Stimulated activated CD8-positive, alpha-beta memory T cell treated with anti-CD3 and anti-CD28 coated beads, Interleukin-15, amount 100 ng/mL, for 48 hours (primary cell): ENCODE results near the gene CIB2.
A peak's percentile ranks its signal among the peaks of the same experiment; 100 is the strongest.

Source experiments
- DNase-seq, 2 donors: peaks; one replicate each; pipeline ENCODE4 v3.0.0-alpha.2; 2020; ENCODE audit warnings: low read depth in 2 of 2

Gene CIB2

GRCh38 chr15:78149068-78149804 is 18.0 kb upstream of the CIB2 start, which contains the start of gene IDH3A:
Gene IDH3A (plus strand): TSS chr15:78149362. CDS start chr15:78149404, 42 bp downstream.
- DNase-seq, result peak; percentile 98 to 99

- no peak for DNase-seq
Observed at GRCh38 chr15:78148392-78149067, 17.3 kb upstream of the CIB2 start.

- no peak for DNase-seq
Observed at GRCh38 chr15:78147566-78147965, 16.3 kb upstream of the CIB2 start.

GRCh38 chr15:78146425-78147154 is 15.3 kb upstream of the CIB2 start:
- no peak for DNase-seq

GRCh38 chr15:78142332-78142731 is 11.1 kb upstream of the CIB2 start:
- DNase-seq, result no peak

GRCh38 chr15:78140292-78140691 is 9.0 kb upstream of the CIB2 start:
- no peak for DNase-seq

- DNase-seq, result no peak
Observed at GRCh38 chr15:78139578-78139977, 8.3 kb upstream of the CIB2 start.

GRCh38 chr15:78133801-78134200 is 2.6 kb upstream of the CIB2 start:
- DNase-seq, result no peak

GRCh38 chr15:78130466-78131294 is 565 bp downstream of the CIB2 start:
- peak in 1 of 2 donors; percentile 21 for DNase-seq

GRCh38 chr15:78129751-78130287 is 1.4 kb downstream of the CIB2 start:
- DNase-seq, result no peak

GRCh38 chr15:78129077-78129750 is 2.0 kb downstream of the CIB2 start:
- DNase-seq, result no peak

GRCh38 chr15:78127882-78128281 is 3.4 kb downstream of the CIB2 start:
- no peak for DNase-seq

GRCh38 chr15:78125267-78125666 is 6.0 kb downstream of the CIB2 start:
- no peak for DNase-seq

GRCh38 chr15:78120523-78120922 is 10.7 kb downstream of the CIB2 start:
- DNase-seq, result no peak

- no peak for DNase-seq
Observed at GRCh38 chr15:78112551-78112950, 18.7 kb downstream of the CIB2 start.

- DNase-seq, result no peak
Observed at GRCh38 chr15:78111788-78112187, 19.5 kb downstream of the CIB2 start.

GRCh38 chr15:78110916-78111475 is 20.2 kb downstream of the CIB2 start:
- DNase-seq, result no peak

- no peak for DNase-seq
Observed at GRCh38 chr15:78110096-78110495, 21.1 kb downstream of the CIB2 start.

- DNase-seq, result no peak
Observed at GRCh38 chr15:78109156-78109555, 22.1 kb downstream of the CIB2 start.

- peak; percentile 69 to 74 for DNase-seq
Observed at GRCh38 chr15:78108300-78109084, 22.8 kb downstream of the CIB2 start.
